ENCODE measurements around the gene NFIA.

Gene NFIA

DNA sequence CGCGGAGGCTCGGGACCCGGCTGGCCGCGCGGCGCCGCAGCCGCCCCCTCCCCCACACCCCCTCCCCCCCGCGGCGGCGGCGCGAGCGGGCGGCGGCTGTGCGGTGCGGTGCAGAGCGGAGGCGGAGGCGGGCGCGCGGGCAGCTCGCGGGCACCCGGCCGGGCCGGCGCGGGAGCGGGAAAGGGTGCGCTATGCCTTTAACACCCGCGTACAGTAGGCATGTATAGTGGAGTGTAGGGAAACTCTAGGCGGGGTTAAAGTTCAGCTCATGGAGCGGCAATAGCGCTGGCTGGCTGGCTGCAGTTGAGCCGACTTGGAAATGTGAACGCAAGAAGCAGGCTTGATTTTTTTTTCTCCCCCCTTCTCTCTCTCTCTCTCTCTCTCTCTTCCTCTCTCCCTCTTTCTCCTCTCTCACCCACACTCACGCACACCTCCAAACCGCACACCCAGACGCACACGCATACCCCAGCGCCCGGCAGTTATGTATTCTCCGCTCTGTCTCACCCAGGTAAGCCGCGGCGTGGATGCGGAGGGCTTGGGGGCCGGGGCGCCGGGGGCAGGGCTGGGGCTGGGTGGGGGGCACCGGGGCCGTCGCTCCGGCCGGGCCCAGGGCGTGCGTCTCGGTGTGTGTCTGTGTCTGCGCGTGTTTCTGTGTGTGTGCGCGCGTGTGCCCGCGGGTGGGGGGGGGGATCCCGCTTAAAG, at the start of gene NFIA (continued):
- TF ChIP-seq ZNF211 (tag by site-specific recombination; IDR thresholded peaks at IDR 0.05; ENCODE audit: low read depth) (no peak), ZNF776 (tag by site-specific recombination; IDR thresholded peaks at IDR 0.05; ENCODE audit: borderline replicate concordance) (no peak), ZNF514 (tag by site-specific recombination; IDR thresholded peaks at IDR 0.05) (no peak), AEBP2 (tag by site-specific recombination; IDR thresholded peaks at IDR 0.05; ENCODE audit: borderline replicate concordance) (no peak), ZNF391 (tag by site-specific recombination; IDR thresholded peaks at IDR 0.05; ENCODE audit: borderline replicate concordance, low read depth) (peak; percentile 60; the same call in 1 of the 2 replicates), ZNF280C (tag by site-specific recombination; IDR thresholded peaks at IDR 0.05) (no peak), IKZF3 (tag by site-specific recombination; IDR thresholded peaks at IDR 0.05) (peak; percentile 78), ZFHX2 (tag by site-specific recombination; conservative IDR thresholded peaks at IDR 0.05) (0 out of 2 replicates have a peak, but pooled peaks have one; percentile 40), ZNF488 (tag by site-specific recombination; IDR thresholded peaks at IDR 0.05) (no peak), SP2 (tag by site-specific recombination; IDR thresholded peaks at IDR 0.05) (no peak), ZNF37A (tag by site-specific recombination; IDR thresholded peaks at IDR 0.05) (no peak), ZNF138 (tag by site-specific recombination; IDR thresholded peaks at IDR 0.05; ENCODE audit: borderline replicate concordance) (no peak), PBX3 (CRISPR knock-in tag; IDR thresholded peaks at IDR 0.05) (no peak), ZNF623 (tag by site-specific recombination; IDR thresholded peaks at IDR 0.05) (no peak), ZNF610 (tag by site-specific recombination; IDR thresholded peaks at IDR 0.05; ENCODE audit: borderline replicate concordance) (peak; percentile 93), ZNF184 (tag by site-specific recombination; IDR thresholded peaks at IDR 0.05) (no peak), ZNF2 (tag by site-specific recombination; IDR thresholded peaks at IDR 0.05) (peak; percentile 45; the same call in 1 of the 2 replicates), ZSCAN16 (tag by site-specific recombination; IDR thresholded peaks at IDR 0.05) (0 out of 2 replicates have a peak, but pooled peaks have one; percentile 38), ZNF155 (tag by site-specific recombination; IDR thresholded peaks at IDR 0.05) (no peak), EGR2 (tag by site-specific recombination; IDR thresholded peaks at IDR 0.05; ENCODE audit: low read depth) (peak; percentile 61), ZNF214 (tag by site-specific recombination; IDR thresholded peaks at IDR 0.05; ENCODE audit: borderline replicate concordance) (no peak), ZNF501 (tag by site-specific recombination; IDR thresholded peaks at IDR 0.05) (peak; percentile 25; the same call in 1 of the 2 replicates), YY2 (tag by site-specific recombination; IDR thresholded peaks at IDR 0.05) (no peak), ZFP37 (tag by site-specific recombination; IDR thresholded peaks at IDR 0.05) (no peak), GLIS1 (tag by site-specific recombination; IDR thresholded peaks at IDR 0.05) (no peak), ZNF549 (tag by site-specific recombination; IDR thresholded peaks at IDR 0.05) (no peak)
- TF ChIP-seq, protein P1, sequence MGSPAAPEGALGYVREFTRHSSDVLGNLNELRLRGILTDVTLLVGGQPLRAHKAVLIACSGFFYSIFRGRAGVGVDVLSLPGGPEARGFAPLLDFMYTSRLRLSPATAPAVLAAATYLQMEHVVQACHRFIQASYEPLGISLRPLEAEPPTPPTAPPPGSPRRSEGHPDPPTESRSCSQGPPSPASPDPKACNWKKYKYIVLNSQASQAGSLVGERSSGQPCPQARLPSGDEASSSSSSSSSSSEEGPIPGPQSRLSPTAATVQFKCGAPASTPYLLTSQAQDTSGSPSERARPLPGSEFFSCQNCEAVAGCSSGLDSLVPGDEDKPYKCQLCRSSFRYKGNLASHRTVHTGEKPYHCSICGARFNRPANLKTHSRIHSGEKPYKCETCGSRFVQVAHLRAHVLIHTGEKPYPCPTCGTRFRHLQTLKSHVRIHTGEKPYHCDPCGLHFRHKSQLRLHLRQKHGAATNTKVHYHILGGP (tag by site-specific recombination; IDR thresholded peaks at IDR 0.05), result no peak
- TF ChIP-seq, protein P2, sequence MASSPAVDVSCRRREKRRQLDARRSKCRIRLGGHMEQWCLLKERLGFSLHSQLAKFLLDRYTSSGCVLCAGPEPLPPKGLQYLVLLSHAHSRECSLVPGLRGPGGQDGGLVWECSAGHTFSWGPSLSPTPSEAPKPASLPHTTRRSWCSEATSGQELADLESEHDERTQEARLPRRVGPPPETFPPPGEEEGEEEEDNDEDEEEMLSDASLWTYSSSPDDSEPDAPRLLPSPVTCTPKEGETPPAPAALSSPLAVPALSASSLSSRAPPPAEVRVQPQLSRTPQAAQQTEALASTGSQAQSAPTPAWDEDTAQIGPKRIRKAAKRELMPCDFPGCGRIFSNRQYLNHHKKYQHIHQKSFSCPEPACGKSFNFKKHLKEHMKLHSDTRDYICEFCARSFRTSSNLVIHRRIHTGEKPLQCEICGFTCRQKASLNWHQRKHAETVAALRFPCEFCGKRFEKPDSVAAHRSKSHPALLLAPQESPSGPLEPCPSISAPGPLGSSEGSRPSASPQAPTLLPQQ (tag by site-specific recombination; IDR thresholded peaks at IDR 0.05), result no peak; the same call in 1 of the 2 replicates
- TF ChIP-seq, protein P3, sequence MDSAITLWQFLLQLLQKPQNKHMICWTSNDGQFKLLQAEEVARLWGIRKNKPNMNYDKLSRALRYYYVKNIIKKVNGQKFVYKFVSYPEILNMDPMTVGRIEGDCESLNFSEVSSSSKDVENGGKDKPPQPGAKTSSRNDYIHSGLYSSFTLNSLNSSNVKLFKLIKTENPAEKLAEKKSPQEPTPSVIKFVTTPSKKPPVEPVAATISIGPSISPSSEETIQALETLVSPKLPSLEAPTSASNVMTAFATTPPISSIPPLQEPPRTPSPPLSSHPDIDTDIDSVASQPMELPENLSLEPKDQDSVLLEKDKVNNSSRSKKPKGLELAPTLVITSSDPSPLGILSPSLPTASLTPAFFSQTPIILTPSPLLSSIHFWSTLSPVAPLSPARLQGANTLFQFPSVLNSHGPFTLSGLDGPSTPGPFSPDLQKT (IDR thresholded peaks at IDR 0.05; ENCODE audit: borderline replicate concordance, low read depth, low read length), result no peak

Measured in HEK293 (cell line).